ENCODE measurements around the gene CDK2.

CDK2 gene

GRCh38 chr12:56017181-56017580, 50.6 kb downstream of the CDK2 start:
- DNase-seq = no peak

GRCh38 chr12:56018356-56018755, 51.7 kb downstream of the CDK2 start:
- DNase-seq = no peak

- no peak for DNase-seq
These were observed 54.0 kb downstream of the CDK2 start, which contains the start of gene IKZF4 for GRCh38 chr12:56020423-56021184. Gene IKZF4 (plus strand): TSS chr12:56021043. CDS start chr12:56021494, 451 bp downstream.

- no peak for DNase-seq
These were observed 55.4 kb downstream of the CDK2 start for GRCh38 chr12:56021889-56022497.

Data from DMS79 (cell line).